ENCODE measurements around the gene PLEKHH3. TPM values are rescaled to one million over a fixed set of nuclear protein-coding genes. Genes with fewer than 3 reads are reported as not detected.
A peak's percentile ranks its signal among the peaks of the same experiment; 100 is the strongest.
"Not testable (repeated sequence)": the region's sequence is repeated elsewhere in the genome, so short reads cannot be mapped to it uniquely, and the experiment has no call there.

PLEKHH3 gene
- total RNA-seq, 1 experiment from 2014 or later = 32.2 TPM

- Histone ChIP-seq H3K36me3 (ENCODE audit: control insufficient read depth, insufficient read depth, low read length) (no peaks in the 10 kb centered on the region), H3K27ac (ENCODE audit: low read length) (no peak overlapping the region), H3K9me3 (ENCODE audit: control insufficient read depth, insufficient read depth, low read depth, low read length) (no peaks in the 10 kb centered on the region), H3K4me1 (ENCODE audit: control insufficient read depth, insufficient read depth, low read length) (peaks cover 25% of the 10 kb centered on the region), H3K4me3 (ENCODE audit: low read depth in 2 of 2, low read length in 2 of 2) (no peak overlapping the region), H3K27me3 (ENCODE audit: control insufficient read depth, insufficient read depth, low read length) (no peaks in the 10 kb centered on the region)
- in situ Hi-C loops (cut with HindIII; ENCODE audit: low pct_unique_long_range_greater_than_20kb, low sequenced_read_pairs) = no loop called here
- intact Hi-C loops (cut with micrococcal nuclease; ENCODE audit: unreplicated experiment) = no loop called here
- no peak for TF ChIP-seq CTCF (IDR thresholded peaks at IDR 0.05)
- TF ChIP-seq REST (IDR thresholded peaks at IDR 0.05; ENCODE audit: insufficient read depth in 1 of 2, low read depth in 2 of 2, low read length in 1 of 2) = no peak
- no peak for TF ChIP-seq TCF7L2 (IDR thresholded peaks at IDR 0.05; ENCODE audit: low read depth, low read length)
- TF ChIP-seq SIN3A (IDR thresholded peaks at IDR 0.05; ENCODE audit: borderline replicate concordance, insufficient read depth, low read depth, low read length) = no peak
- no peak for TF ChIP-seq POLR2AphosphoS5 (IDR thresholded peaks at IDR 0.05; ENCODE audit: low read depth, low read length)
- ChIA-PET CTCF (interaction anchor here (0.6 kb wide), 1 partner anchor 32 kb away, joined by 3 read pairs; no protein-coding TSS in a partner anchor), POLR2A (no interaction called here)
- BruUV-seq (replicated peaks) = no TSS peak
- DNase-seq (ENCODE audit: low read depth, low spot score) = no peak
- ATAC-seq = no peak
Measured at GRCh38 chr17:42665581-42666001, 11.2 kb downstream of the PLEKHH3 start.

- intact Hi-C loops (cut with micrococcal nuclease; ENCODE audit: unreplicated experiment) (no loop called here), in situ Hi-C loops (cut with HindIII; ENCODE audit: low pct_unique_long_range_greater_than_20kb, low sequenced_read_pairs) (no loop called here)
- BruUV-seq (replicated peaks) = TSS peak; percentile 77
- no peaks in the 10 kb centered on the region; the same call in 1 of the 2 replicates for H3K36me3 ChIP-seq (ENCODE audit: control insufficient read depth, insufficient read depth, low read length)
- no peaks in the 10 kb centered on the region for H3K27me3 ChIP-seq (ENCODE audit: control insufficient read depth, insufficient read depth, low read length)
- ATAC-seq (no peak), DNase-seq (ENCODE audit: low read depth, low spot score) (no peak)
- peak overlapping the region; percentile 44 to 70 for H3K4me3 ChIP-seq (ENCODE audit: low read depth in 2 of 2, low read length in 2 of 2)
- H3K27ac ChIP-seq (ENCODE audit: low read length) = peak overlapping the region; percentile 57; the same call in 1 of the 2 replicates
- TF ChIP-seq TCF7L2 (IDR thresholded peaks at IDR 0.05; ENCODE audit: low read depth, low read length) (no peak), SIN3A (IDR thresholded peaks at IDR 0.05; ENCODE audit: borderline replicate concordance, insufficient read depth, low read depth, low read length) (no peak), REST (IDR thresholded peaks at IDR 0.05; ENCODE audit: insufficient read depth in 1 of 2, low read depth in 2 of 2, low read length in 1 of 2) (no peak)
- no peaks in the 10 kb centered on the region for H3K9me3 ChIP-seq (ENCODE audit: control insufficient read depth, insufficient read depth, low read depth, low read length)
- peaks cover 9% of the 10 kb centered on the region for H3K4me1 ChIP-seq (ENCODE audit: control insufficient read depth, insufficient read depth, low read length)
- ChIA-PET CTCF (no interaction called here), POLR2A (no interaction called here)
Measured at GRCh38 chr17:42660692-42661345, 16.0 kb downstream of the PLEKHH3 start.

GRCh38 chr17:42659932-42660274, 16.9 kb downstream of the PLEKHH3 start:
- CTCF ChIA-PET; DNase-seq (ENCODE audit: low read depth, low spot score); H3K4me1 ChIP-seq (ENCODE audit: control insufficient read depth, insufficient read depth, low read length); H3K9me3 ChIP-seq (ENCODE audit: control insufficient read depth, insufficient read depth, low read depth, low read length); BruUV-seq (replicated peaks); H3K36me3 ChIP-seq (ENCODE audit: control insufficient read depth, insufficient read depth, low read length); H3K27me3 ChIP-seq (ENCODE audit: control insufficient read depth, insufficient read depth, low read length); intact Hi-C loops (cut with micrococcal nuclease; ENCODE audit: unreplicated experiment); in situ Hi-C loops (cut with HindIII; ENCODE audit: low pct_unique_long_range_greater_than_20kb, low sequenced_read_pairs): not testable (repeated sequence)
- Histone ChIP-seq H3K4me3 (ENCODE audit: low read depth in 2 of 2, low read length in 2 of 2) (peak overlapping the region; percentile 70 to 76), H3K27ac (ENCODE audit: low read length) (peak overlapping the region; percentile 77; the same call in 1 of the 2 replicates)
- peak; percentile 48 for ATAC-seq
- POLR2A ChIA-PET = interaction anchor here (0.6 kb wide), 1 partner anchor 383 kb away, joined by 3 read pairs; no protein-coding TSS in a partner anchor
